Ascending aorta (tissue), 2 donors: ENCODE measurements around the gene ARVCF. TPM values are rescaled to one million over a fixed set of nuclear protein-coding genes. Genes with fewer than 3 reads are reported as not detected.
A peak's percentile ranks its signal among the peaks of the same experiment; 100 is the strongest.

ENCODE experiments used
- DNase-seq, 2 donors: peaks; one replicate each; pipeline ENCODE4 v3.0.0-alpha.2; 2019; ENCODE audit warnings: low spot score in 2 of 2
- H3K27ac ChIP-seq, 2 donors: fragments of 200-600 bp; sonication (generic); one replicate each; pipeline ENCODE4 v1.5.1; 2016 to 2017; ENCODE audit warnings: mild to moderate bottlenecking in 1 of 2
- H3K27me3 ChIP-seq: fragments of 200-600 bp; sonication (generic); one replicate; pipeline ENCODE4 v1.5.1; 2017
- H3K36me3 ChIP-seq, 2 donors: fragments of 200-600 bp; sonication (generic); one replicate each; pipeline ENCODE4 v1.5.1; 2016
- H3K4me1 ChIP-seq, 2 donors: fragments of 200-600 bp; sonication (generic); one replicate each; pipeline ENCODE4 v1.5.1; 2016 to 2017; ENCODE audit warnings: mild to moderate bottlenecking in 1 of 2
- H3K4me3 ChIP-seq, 2 donors: fragments of 200-600 bp; sonication (generic); one replicate each; pipeline ENCODE4 v1.5.1; 2016 to 2017; ENCODE audit warnings: mild to moderate bottlenecking in 1 of 2
- H3K9me3 ChIP-seq, 2 donors: fragments of 200-600 bp; sonication (generic); one replicate each; pipeline ENCODE4 v1.5.1; 2016
- CTCF ChIP-seq, 3 experiments: fragments of 200-600 bp in 2 of 3; fragments of 450-650 bp in 1 of 3; sonication (generic) in 2 of 3; IDR thresholded peaks; one replicate each; pipeline ENCODE4 v1.5.1; 2016 to 2019; ENCODE audit warnings: antibody characterized with exemption in 3 of 3, mild to moderate bottlenecking in 1 of 3, moderate library complexity in 1 of 3
- intact Hi-C: fragments of 100-400 bp; cut with DNase I; formaldehyde crosslinking; loops from one replicate; pipeline ENCODE4 v1.15.1; 2023
- total RNA-seq: library from RNA; depleted of rRNA; stranded (reverse); fragments of >200 nt; gene quantifications from one replicate; pipeline ENCODE4 v1.1.0, GENCODE V29; 2016

Gene ARVCF
- total RNA-seq, 1 donor from 2014 or later = 252 TPM

- intact Hi-C loops = loop anchor here (2.0 to 10.0 kb wide), 3 partner anchors 97 to 165 kb away; partner anchors contain the start of genes GNB1L, RANBP1, RTL10 and TRMT2A
- no peak for TF ChIP-seq CTCF (IDR thresholded peaks at IDR 0.05)
- DNase-seq = no peak
- H3K36me3 ChIP-seq = no peaks in the 10 kb centered on the region
- H3K4me1 ChIP-seq = peaks cover 5 to 24% of the 10 kb centered on the region in 2 donors
- no peaks in the 10 kb centered on the region for H3K27me3 ChIP-seq
- H3K9me3 ChIP-seq = no peaks in the 10 kb centered on the region
- peak overlapping the region in 1 of 2 donors; percentile 63 for H3K27ac ChIP-seq
- H3K4me3 ChIP-seq = peak overlapping the region; percentile 78 to 97
Measured at GRCh38 chr22:20019661-20020532, 3.3 kb upstream of the ARVCF start.

GRCh38 chr22:20018001-20018400 lies 1.4 kb upstream of the ARVCF start:
- no peak overlapping the region for H3K27ac ChIP-seq
- TF ChIP-seq CTCF (IDR thresholded peaks at IDR 0.05) = no peak
- H3K9me3 ChIP-seq = no peaks in the 10 kb centered on the region
- DNase-seq = no peak
- no peaks in the 10 kb centered on the region for H3K27me3 ChIP-seq
- H3K4me3 ChIP-seq = no peak overlapping the region
- H3K4me1 ChIP-seq = peaks cover 11 to 28% of the 10 kb centered on the region in 2 donors
- no peaks in the 10 kb centered on the region for H3K36me3 ChIP-seq
- intact Hi-C loops = no loop called here

- Histone ChIP-seq H3K27me3 (no peaks in the 10 kb centered on the region), H3K27ac (no peak overlapping the region), H3K4me3 (peak overlapping the region in 1 of 2 donors; percentile 84), H3K4me1 (peaks cover 11 to 28% of the 10 kb centered on the region in 2 donors), H3K9me3 (no peaks in the 10 kb centered on the region), H3K36me3 (no peaks in the 10 kb centered on the region)
- no peak for DNase-seq
- no peak for TF ChIP-seq CTCF (IDR thresholded peaks at IDR 0.05)
- intact Hi-C loops = loop anchor here (2.0 kb wide), 2 partner anchors 21 to 31 kb away; no protein-coding TSS in a partner anchor
Measured at GRCh38 chr22:20017622-20017958, 967 bp upstream of the ARVCF start.

GRCh38 chr22:20015971-20016733 lies 471 bp downstream of the ARVCF start:
- Histone ChIP-seq H3K27me3 (no peaks in the 10 kb centered on the region), H3K36me3 (no peaks in the 10 kb centered on the region), H3K9me3 (no peaks in the 10 kb centered on the region), H3K4me1 (peaks cover 6 to 19% of the 10 kb centered on the region in 2 donors), H3K27ac (peak overlapping the region in 1 of 2 donors; percentile 21), H3K4me3 (peak overlapping the region; percentile 84 to 91)
- no peak for DNase-seq
- TF ChIP-seq CTCF (IDR thresholded peaks at IDR 0.05) = no peak
- intact Hi-C loops = loop anchor here (2.0 kb wide), 2 partner anchors 19 to 29 kb away; no protein-coding TSS in a partner anchor

- no peak for TF ChIP-seq CTCF (IDR thresholded peaks at IDR 0.05)
- Histone ChIP-seq H3K4me1 (peaks cover 6 to 15% of the 10 kb centered on the region in 2 donors), H3K27me3 (no peaks in the 10 kb centered on the region), H3K9me3 (no peaks in the 10 kb centered on the region), H3K36me3 (no peaks in the 10 kb centered on the region), H3K27ac (no peak overlapping the region), H3K4me3 (peak overlapping the region in 1 of 2 donors; percentile 84)
- DNase-seq = no peak
- intact Hi-C loops = no loop called here
Measured at GRCh38 chr22:20015187-20015625, 1.4 kb downstream of the ARVCF start.
